GM19463 (cell line): ENCODE data around the gene RNF41.

Experiments used
- ATAC-seq: cut with Tn5 transposase; IDR thresholded peaks from one replicate; pipeline ENCODE4 v1.9.1; 2021; ENCODE audit warnings: mild to moderate bottlenecking, moderate library complexity; ENCODE audit not compliant: unreplicated experiment

Gene RNF41

GRCh38 chr12:56244494-56244893 is 22.8 kb upstream of the RNF41 start:
- ATAC-seq: no peak

GRCh38 chr12:56243731-56244181 is 22.0 kb upstream of the RNF41 start:
- ATAC-seq: no peak

GRCh38 chr12:56242986-56243385 is 21.3 kb upstream of the RNF41 start:
- ATAC-seq: no peak

GRCh38 chr12:56241424-56242303 is 19.9 kb upstream of the RNF41 start:
- no peak for ATAC-seq

GRCh38 chr12:56237552-56237951 is 15.8 kb upstream of the RNF41 start:
- ATAC-seq: no peak

GRCh38 chr12:56236985-56237384 is 15.3 kb upstream of the RNF41 start:
- ATAC-seq: no peak

GRCh38 chr12:56236091-56236490 is 14.4 kb upstream of the RNF41 start:
- ATAC-seq: no peak

- ATAC-seq: no peak
Observed at GRCh38 chr12:56234746-56235436, 13.2 kb upstream of the RNF41 start.

- no peak for ATAC-seq
Observed at GRCh38 chr12:56231184-56231582, 9.5 kb upstream of the RNF41 start.

GRCh38 chr12:56230432-56231183 is 8.9 kb upstream of the RNF41 start:
- ATAC-seq: no peak

- ATAC-seq: no peak
Observed at GRCh38 chr12:56229916-56230431, 8.3 kb upstream of the RNF41 start, which contains the start of gene SLC39A5. Gene SLC39A5 (plus strand): TSS chr12:56230051. CDS start chr12:56231275, 1,224 bp downstream.

GRCh38 chr12:56229082-56229481 is 7.4 kb upstream of the RNF41 start:
- ATAC-seq: no peak

GRCh38 chr12:56224954-56225353 is 3.2 kb upstream of the RNF41 start:
- no peak for ATAC-seq

- ATAC-seq: peak; percentile 76
Observed at GRCh38 chr12:56224102-56224701, 2.5 kb upstream of the RNF41 start, which contains the start of gene NABP2. Gene NABP2 (plus strand): TSS chr12:56224342. CDS start chr12:56224857, 515 bp downstream.

GRCh38 chr12:56223571-56224101 is 1.9 kb upstream of the RNF41 start:
- ATAC-seq: no peak

- ATAC-seq: no peak
Observed at GRCh38 chr12:56222531-56222895, 791 bp upstream of the RNF41 start.

GRCh38 chr12:56221232-56221756 is 428 bp downstream of the RNF41 start:
- ATAC-seq: peak; percentile 15

- no peak for ATAC-seq
Observed at GRCh38 chr12:56220611-56221231, 1.0 kb downstream of the RNF41 start.

- ATAC-seq: no peak
Observed at GRCh38 chr12:56219840-56220239, 1.9 kb downstream of the RNF41 start.

GRCh38 chr12:56216461-56216860 is 5.3 kb downstream of the RNF41 start:
- ATAC-seq: no peak
